Liver (tissue), 9 donors: ENCODE results near the gene CUL2. TPM values are rescaled to one million over a fixed set of nuclear protein-coding genes. Genes with fewer than 3 reads are reported as not detected.

Experiments used
- DNase-seq: peaks from one replicate; pipeline ENCODE4 v3.0.0-alpha.2; 2017; ENCODE audit warnings: low spot score
- H3K27ac ChIP-seq, 2 donors: one replicate each; pipeline ENCODE4 v1.7.0; 2013; ENCODE audit warnings: inconsistent platforms in 2 of 2, low read length in 2 of 2, control low read depth in 1 of 2, low read depth in 1 of 2, mild to moderate bottlenecking in 1 of 2
- H3K27me3 ChIP-seq, 4 donors: one replicate each; pipeline versions ENCODE4 v1.6.1 to v1.7.0; 2013; ENCODE audit warnings: low read length in 3 of 4, inconsistent platforms in 1 of 4, mild to moderate bottlenecking in 1 of 4, moderate library complexity in 1 of 4; ENCODE audit not compliant: control insufficient read depth in 4 of 4, insufficient read depth in 4 of 4
- H3K36me3 ChIP-seq, 4 donors: one replicate each; pipeline versions ENCODE4 v1.6.1 to v1.7.0; 2013; ENCODE audit warnings: low read length in 3 of 4, mild to moderate bottlenecking in 3 of 4, low read depth in 1 of 4, moderate library complexity in 1 of 4; ENCODE audit not compliant: control insufficient read depth in 4 of 4, insufficient read depth in 3 of 4
- H3K4me1 ChIP-seq, 4 donors: one replicate each; pipeline versions ENCODE4 v1.6.1 to v1.7.0; 2013; ENCODE audit warnings: low read length in 3 of 4, mild to moderate bottlenecking in 3 of 4, moderate library complexity in 1 of 4; ENCODE audit not compliant: control insufficient read depth in 4 of 4, insufficient read depth in 4 of 4
- H3K4me3 ChIP-seq, 3 donors: one replicate each; pipeline versions ENCODE4 v1.6.1 to v1.7.0; 2013; ENCODE audit warnings: low read length in 3 of 3, control low read depth in 1 of 3, low read depth in 1 of 3, mild to moderate bottlenecking in 1 of 3
- H3K9ac ChIP-seq, 2 donors: one replicate each; pipeline ENCODE4 v1.7.0; 2013; ENCODE audit warnings: low read length in 2 of 2, mild to moderate bottlenecking in 2 of 2, moderate library complexity in 2 of 2, control low read depth in 1 of 2, low read depth in 1 of 2
- H3K9me3 ChIP-seq, 4 donors: one replicate each; pipeline versions ENCODE4 v1.6.1 to v1.7.0; 2013; ENCODE audit warnings: low read length in 3 of 4; ENCODE audit not compliant: control insufficient read depth in 4 of 4
- ATF3 ChIP-seq: IDR thresholded peaks from 2 replicates; pipeline ENCODE4 v1.6.1; 2016; ENCODE audit warnings: antibody characterized with exemption
- EGR1 ChIP-seq, 2 donors: IDR thresholded peaks; 2 replicates each; pipeline ENCODE4 v1.6.1; 2016 to 2018; ENCODE audit warnings: antibody characterized with exemption in 2 of 2, low read depth in 2 of 2
- FOXA1 ChIP-seq: IDR thresholded peaks from 2 replicates; pipeline ENCODE4 v1.6.1; 2016; ENCODE audit warnings: antibody characterized with exemption
- FOXA2 ChIP-seq: IDR thresholded peaks from 2 replicates; pipeline ENCODE4 v1.6.1; 2016; ENCODE audit warnings: antibody characterized with exemption
- GABPA ChIP-seq, 2 donors: IDR thresholded peaks in 1 of 2; conservative IDR thresholded peaks in 1 of 2; 2 replicates each; pipeline ENCODE4 v1.6.1; 2016; ENCODE audit warnings: antibody characterized with exemption in 2 of 2, mild to moderate bottlenecking in 1 of 2, moderate library complexity in 1 of 2
- HNF4A ChIP-seq, 2 donors: conservative IDR thresholded peaks; 2 replicates each; pipeline ENCODE4 v1.6.1; 2016; ENCODE audit warnings: antibody characterized with exemption in 2 of 2, mild to moderate bottlenecking in 2 of 2
- HNF4G ChIP-seq: IDR thresholded peaks from 2 replicates; pipeline ENCODE4 v1.6.1; 2016; ENCODE audit warnings: antibody characterized with exemption
- JUND ChIP-seq, 2 donors: IDR thresholded peaks; 2 replicates each; pipeline ENCODE4 v1.6.1; 2016; ENCODE audit warnings: antibody characterized with exemption in 2 of 2
- MAX ChIP-seq: IDR thresholded peaks from 2 replicates; pipeline ENCODE4 v1.6.1; 2016; ENCODE audit warnings: antibody characterized with exemption
- NR2F2 ChIP-seq: IDR thresholded peaks from 2 replicates; pipeline ENCODE4 v1.6.1; 2016; ENCODE audit warnings: antibody characterized with exemption
- RAD21 ChIP-seq, 2 donors: IDR thresholded peaks; 2 replicates each; pipeline ENCODE4 v1.6.1; 2016; ENCODE audit warnings: antibody characterized with exemption in 2 of 2, mild to moderate bottlenecking in 2 of 2
- RXRA ChIP-seq, 2 donors: IDR thresholded peaks; 2 replicates each; pipeline ENCODE4 v1.6.1; 2017 to 2018; ENCODE audit warnings: antibody characterized with exemption in 2 of 2, mild to moderate bottlenecking in 1 of 2
- SP1 ChIP-seq: IDR thresholded peaks from 2 replicates; pipeline ENCODE4 v1.6.1; 2018; ENCODE audit warnings: antibody characterized with exemption, mild to moderate bottlenecking
- TAF1 ChIP-seq: conservative IDR thresholded peaks from 2 replicates; pipeline ENCODE4 v1.6.1; 2016; ENCODE audit warnings: antibody characterized with exemption, mild to moderate bottlenecking
- YY1 ChIP-seq: IDR thresholded peaks from 2 replicates; pipeline ENCODE4 v1.6.1; 2016; ENCODE audit warnings: antibody characterized with exemption, mild to moderate bottlenecking
- ZBTB33 ChIP-seq: IDR thresholded peaks from 2 replicates; pipeline ENCODE4 v1.6.1; 2016; ENCODE audit warnings: antibody characterized with exemption
- WGBS: extraction: QIAGEN DNeasy Blood & Tissue Kit; methylation state at CpG from one replicate; pipeline ENCODE4 v1.1.7; 2013; 5-methylcytosine and 5-hydroxymethylcytosine counted together
- polyA plus RNA-seq, 2 donors: library from polyadenylated mRNA; stranded (reverse) in 1 of 2; unstranded in 1 of 2; fragments of 200-250 nt in 1 of 2; fragments of >200 nt in 1 of 2; fragmentation: Nextera tagmentation in 1 of 2; extraction: Ambion mirVana in 1 of 2; gene quantifications; one replicate each; pipeline versions ENCODE4 v1.2.1 to v1.2.3, GENCODE V29; 2013 to 2015
- total RNA-seq, 2 donors: library from RNA; depleted of rRNA; stranded (reverse); fragments of >200 nt; gene quantifications; one replicate each; pipeline ENCODE4 v1.2.3, GENCODE V29; 2014
- TF ChIP-seq, protein P1 (sequence below): IDR thresholded peaks from 2 replicates; pipeline ENCODE4 v1.6.1; 2016; ENCODE audit warnings: antibody characterized with exemption, mild to moderate bottlenecking
- TF ChIP-seq, protein P2 (sequence below): fragments of 150-350 bp; IDR thresholded peaks from 2 replicates; pipeline ENCODE4 v1.5.1; 2017; ENCODE audit warnings: improper control_type of control experiment, low read depth, low read length; ENCODE audit not compliant: missing input control
- donor health status: healthy.
- donor health status: healthy.
- donor health status: healthy.
- donor health status: healthy.
- donor health status: healthy.

CUL2 gene
- total and polyA plus RNA-seq, 4 donors: 8.6 to 14.1 (median 12.1) TPM

DNA sequence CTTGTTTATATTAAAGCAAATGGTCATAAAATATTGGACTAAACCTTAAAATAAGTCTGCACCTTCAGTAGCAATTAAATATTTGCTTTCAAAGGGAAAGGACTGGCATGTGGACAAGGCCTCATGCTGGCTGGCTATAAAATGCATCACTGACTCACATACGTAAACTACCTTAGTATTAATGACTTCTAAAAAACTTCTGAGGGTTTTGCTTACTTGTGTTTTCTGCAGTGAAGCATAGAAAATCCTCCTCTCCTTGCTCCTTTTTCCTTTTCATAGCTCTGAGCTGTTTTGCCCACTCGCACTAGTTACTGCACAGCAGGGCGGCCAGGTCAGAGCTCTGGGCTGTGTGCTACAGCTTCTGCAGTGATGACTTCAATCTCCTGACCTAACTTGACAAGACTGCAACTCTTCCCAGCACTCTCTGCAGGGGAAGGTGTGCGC, 82.3 kb downstream of the CUL2 start:
- Histone ChIP-seq H3K4me3 (no peak overlapping the region), H3K36me3 (peaks cover 0 to 23% (median 16%) of the 10 kb centered on the region in 4 donors), H3K4me1 (no peaks in the 10 kb centered on the region), H3K9me3 (no peaks in the 10 kb centered on the region), H3K9ac (no peak overlapping the region), H3K27me3 (no peaks in the 10 kb centered on the region), H3K27ac (no peak overlapping the region)
- no peak for DNase-seq
- WGBS: 98% methylated on average over 4 of the region's 4 CpGs
- TF ChIP-seq HNF4A (conservative IDR thresholded peaks at IDR 0.05): no peak
- TF ChIP-seq TAF1: no peak
- no peak for TF ChIP-seq ATF3
- TF ChIP-seq EGR1 (IDR thresholded peaks at IDR 0.05; ENCODE audit: low read depth in 2 of 2): no peak
- no peak for TF ChIP-seq RAD21 (IDR thresholded peaks at IDR 0.05)
- no peak for TF ChIP-seq NR2F2
- no peak for TF ChIP-seq MAX
- TF ChIP-seq YY1: no peak
- TF ChIP-seq GABPA (IDR thresholded peaks at IDR 0.05 in 1 of 2, conservative IDR thresholded peaks at IDR 0.05 in 1 of 2): no peak
- no peak for TF ChIP-seq FOXA2
- no peak for TF ChIP-seq RXRA (IDR thresholded peaks at IDR 0.05)
- no peak for TF ChIP-seq SP1
- TF ChIP-seq JUND (IDR thresholded peaks at IDR 0.05): no peak
- TF ChIP-seq HNF4G: no peak
- TF ChIP-seq, protein P1, sequence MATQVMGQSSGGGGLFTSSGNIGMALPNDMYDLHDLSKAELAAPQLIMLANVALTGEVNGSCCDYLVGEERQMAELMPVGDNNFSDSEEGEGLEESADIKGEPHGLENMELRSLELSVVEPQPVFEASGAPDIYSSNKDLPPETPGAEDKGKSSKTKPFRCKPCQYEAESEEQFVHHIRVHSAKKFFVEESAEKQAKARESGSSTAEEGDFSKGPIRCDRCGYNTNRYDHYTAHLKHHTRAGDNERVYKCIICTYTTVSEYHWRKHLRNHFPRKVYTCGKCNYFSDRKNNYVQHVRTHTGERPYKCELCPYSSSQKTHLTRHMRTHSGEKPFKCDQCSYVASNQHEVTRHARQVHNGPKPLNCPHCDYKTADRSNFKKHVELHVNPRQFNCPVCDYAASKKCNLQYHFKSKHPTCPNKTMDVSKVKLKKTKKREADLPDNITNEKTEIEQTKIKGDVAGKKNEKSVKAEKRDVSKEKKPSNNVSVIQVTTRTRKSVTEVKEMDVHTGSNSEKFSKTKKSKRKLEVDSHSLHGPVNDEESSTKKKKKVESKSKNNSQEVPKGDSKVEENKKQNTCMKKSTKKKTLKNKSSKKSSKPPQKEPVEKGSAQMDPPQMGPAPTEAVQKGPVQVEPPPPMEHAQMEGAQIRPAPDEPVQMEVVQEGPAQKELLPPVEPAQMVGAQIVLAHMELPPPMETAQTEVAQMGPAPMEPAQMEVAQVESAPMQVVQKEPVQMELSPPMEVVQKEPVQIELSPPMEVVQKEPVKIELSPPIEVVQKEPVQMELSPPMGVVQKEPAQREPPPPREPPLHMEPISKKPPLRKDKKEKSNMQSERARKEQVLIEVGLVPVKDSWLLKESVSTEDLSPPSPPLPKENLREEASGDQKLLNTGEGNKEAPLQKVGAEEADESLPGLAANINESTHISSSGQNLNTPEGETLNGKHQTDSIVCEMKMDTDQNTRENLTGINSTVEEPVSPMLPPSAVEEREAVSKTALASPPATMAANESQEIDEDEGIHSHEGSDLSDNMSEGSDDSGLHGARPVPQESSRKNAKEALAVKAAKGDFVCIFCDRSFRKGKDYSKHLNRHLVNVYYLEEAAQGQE: no peak
- TF ChIP-seq, protein P2, sequence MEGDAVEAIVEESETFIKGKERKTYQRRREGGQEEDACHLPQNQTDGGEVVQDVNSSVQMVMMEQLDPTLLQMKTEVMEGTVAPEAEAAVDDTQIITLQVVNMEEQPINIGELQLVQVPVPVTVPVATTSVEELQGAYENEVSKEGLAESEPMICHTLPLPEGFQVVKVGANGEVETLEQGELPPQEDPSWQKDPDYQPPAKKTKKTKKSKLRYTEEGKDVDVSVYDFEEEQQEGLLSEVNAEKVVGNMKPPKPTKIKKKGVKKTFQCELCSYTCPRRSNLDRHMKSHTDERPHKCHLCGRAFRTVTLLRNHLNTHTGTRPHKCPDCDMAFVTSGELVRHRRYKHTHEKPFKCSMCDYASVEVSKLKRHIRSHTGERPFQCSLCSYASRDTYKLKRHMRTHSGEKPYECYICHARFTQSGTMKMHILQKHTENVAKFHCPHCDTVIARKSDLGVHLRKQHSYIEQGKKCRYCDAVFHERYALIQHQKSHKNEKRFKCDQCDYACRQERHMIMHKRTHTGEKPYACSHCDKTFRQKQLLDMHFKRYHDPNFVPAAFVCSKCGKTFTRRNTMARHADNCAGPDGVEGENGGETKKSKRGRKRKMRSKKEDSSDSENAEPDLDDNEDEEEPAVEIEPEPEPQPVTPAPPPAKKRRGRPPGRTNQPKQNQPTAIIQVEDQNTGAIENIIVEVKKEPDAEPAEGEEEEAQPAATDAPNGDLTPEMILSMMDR: no peak
- TF ChIP-seq FOXA1: no peak
- TF ChIP-seq ZBTB33: no peak
